Mesothelial cell of epicardium (in vitro differentiated cells): ENCODE results near the gene DNM1. TPM values are rescaled to one million over a fixed set of nuclear protein-coding genes. Genes with fewer than 3 reads are reported as not detected.

Experiments
- DNase-seq, 2 experiments: peaks; one replicate each; pipeline ENCODE4 v3.0.0; 2021; ENCODE audit warnings: low spot score in 2 of 2; ENCODE audit not compliant: unreplicated experiment in 2 of 2
- H3K27ac Mint-ChIP-seq: 2 replicates; pipeline ENCODE4 v1.8.0; 2021; ENCODE audit warnings: mixed read lengths
- H3K27me3 Mint-ChIP-seq: 2 replicates; pipeline ENCODE4 v1.8.0; 2021; ENCODE audit warnings: low read depth, mixed read lengths
- H3K36me3 Mint-ChIP-seq: 2 replicates; pipeline ENCODE4 v1.8.0; 2021; ENCODE audit warnings: mixed read lengths
- H3K4me1 Mint-ChIP-seq: 2 replicates; pipeline ENCODE4 v1.8.0; 2021; ENCODE audit warnings: mixed read lengths
- H3K4me3 Mint-ChIP-seq: 2 replicates; pipeline ENCODE4 v1.8.0; 2021; ENCODE audit warnings: mild to moderate bottlenecking, moderate library complexity, mixed read lengths
- H3K9me3 Mint-ChIP-seq: 2 replicates; pipeline ENCODE4 v1.8.0; 2021; ENCODE audit warnings: mixed read lengths
- total RNA-seq: library from RNA; stranded (reverse); gene quantifications from 3 replicates; pipeline ENCODE4 v1.2.1, GENCODE V29; 2021
- TF ChIP-seq, protein P1 (sequence below): fragments of 200-600 bp; sonication (generic); IDR thresholded peaks from one replicate; pipeline ENCODE4 v1.5.0; 2021; ENCODE audit warnings: antibody characterized with exemption; ENCODE audit not compliant: unreplicated experiment

The DNM1 gene
- total RNA-seq, 1 donor from 2014 or later = 98.6 TPM

GRCh38 chr9:128193469-128194096 is 9.6 kb upstream of the DNM1 start:
- Mint-ChIP-seq H3K36me3 (peaks cover 5% of the 10 kb centered on the region), H3K4me3 (no peak overlapping the region), H3K27me3 (no peaks in the 10 kb centered on the region), H3K27ac (no peak overlapping the region), H3K9me3 (no peaks in the 10 kb centered on the region), H3K4me1 (peaks cover 13% of the 10 kb centered on the region)
- DNase-seq = no peak
- TF ChIP-seq, protein P1, sequence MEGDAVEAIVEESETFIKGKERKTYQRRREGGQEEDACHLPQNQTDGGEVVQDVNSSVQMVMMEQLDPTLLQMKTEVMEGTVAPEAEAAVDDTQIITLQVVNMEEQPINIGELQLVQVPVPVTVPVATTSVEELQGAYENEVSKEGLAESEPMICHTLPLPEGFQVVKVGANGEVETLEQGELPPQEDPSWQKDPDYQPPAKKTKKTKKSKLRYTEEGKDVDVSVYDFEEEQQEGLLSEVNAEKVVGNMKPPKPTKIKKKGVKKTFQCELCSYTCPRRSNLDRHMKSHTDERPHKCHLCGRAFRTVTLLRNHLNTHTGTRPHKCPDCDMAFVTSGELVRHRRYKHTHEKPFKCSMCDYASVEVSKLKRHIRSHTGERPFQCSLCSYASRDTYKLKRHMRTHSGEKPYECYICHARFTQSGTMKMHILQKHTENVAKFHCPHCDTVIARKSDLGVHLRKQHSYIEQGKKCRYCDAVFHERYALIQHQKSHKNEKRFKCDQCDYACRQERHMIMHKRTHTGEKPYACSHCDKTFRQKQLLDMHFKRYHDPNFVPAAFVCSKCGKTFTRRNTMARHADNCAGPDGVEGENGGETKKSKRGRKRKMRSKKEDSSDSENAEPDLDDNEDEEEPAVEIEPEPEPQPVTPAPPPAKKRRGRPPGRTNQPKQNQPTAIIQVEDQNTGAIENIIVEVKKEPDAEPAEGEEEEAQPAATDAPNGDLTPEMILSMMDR = no peak

- TF ChIP-seq, protein P1 = no peak
- Mint-ChIP-seq H3K4me3 (no peak overlapping the region), H3K27me3 (peaks cover 8% of the 10 kb centered on the region), H3K36me3 (no peaks in the 10 kb centered on the region), H3K27ac (no peak overlapping the region), H3K9me3 (no peaks in the 10 kb centered on the region), H3K4me1 (peaks cover 12% of the 10 kb centered on the region)
- no peak for DNase-seq
Observed at GRCh38 chr9:128201441-128202369, 1.5 kb upstream of the DNM1 start.

GRCh38 chr9:128202648-128203023 is 543 bp upstream of the DNM1 start:
- H3K4me1 Mint-ChIP-seq = peaks cover 12% of the 10 kb centered on the region
- H3K36me3 Mint-ChIP-seq = no peaks in the 10 kb centered on the region
- H3K27me3 Mint-ChIP-seq = peaks cover 8% of the 10 kb centered on the region
- no peak for DNase-seq
- H3K9me3 Mint-ChIP-seq = no peaks in the 10 kb centered on the region
- TF ChIP-seq, protein P1 = no peak
- H3K4me3 Mint-ChIP-seq = peak overlapping the region; percentile 68
- no peak overlapping the region for H3K27ac Mint-ChIP-seq

GRCh38 chr9:128203707-128204551 is 750 bp downstream of the DNM1 start:
- TF ChIP-seq, protein P1 = no peak
- peak in 1 of 2 experiments; percentile 53 for DNase-seq
- peak overlapping the region; percentile 78 for H3K4me3 Mint-ChIP-seq
- no peaks in the 10 kb centered on the region for H3K9me3 Mint-ChIP-seq
- H3K36me3 Mint-ChIP-seq = no peaks in the 10 kb centered on the region
- peaks cover 8% of the 10 kb centered on the region for H3K27me3 Mint-ChIP-seq
- H3K4me1 Mint-ChIP-seq = peaks cover 12% of the 10 kb centered on the region
- H3K27ac Mint-ChIP-seq = peak overlapping the region; percentile 56

DNA sequence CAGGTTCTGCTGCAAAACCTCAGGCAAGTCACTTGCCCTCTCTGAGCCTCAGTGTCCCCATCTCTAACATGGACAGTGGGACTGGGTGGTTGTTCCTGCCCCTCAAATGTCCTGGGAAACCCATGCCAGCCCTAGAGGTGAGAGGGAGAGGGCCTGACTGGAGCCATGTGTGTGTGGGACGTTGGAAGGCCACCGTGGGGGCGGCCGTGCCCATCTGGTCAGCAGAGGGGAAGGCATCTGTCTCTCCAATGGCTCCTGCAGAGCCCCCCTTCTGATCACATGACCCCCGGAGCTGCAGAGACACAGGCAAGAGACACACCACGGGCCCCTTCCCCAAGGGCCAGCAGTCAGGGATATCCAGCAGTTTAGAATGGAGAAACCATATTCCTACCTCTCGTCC is 1.7 kb downstream of the DNM1 start:
- no peaks in the 10 kb centered on the region for H3K36me3 Mint-ChIP-seq
- TF ChIP-seq, protein P1 = no peak
- DNase-seq = no peak
- H3K9me3 Mint-ChIP-seq = no peaks in the 10 kb centered on the region
- peaks cover 8% of the 10 kb centered on the region for H3K27me3 Mint-ChIP-seq
- H3K4me1 Mint-ChIP-seq = peaks cover 12% of the 10 kb centered on the region
- peak overlapping the region; percentile 78 for H3K4me3 Mint-ChIP-seq
- no peak overlapping the region for H3K27ac Mint-ChIP-seq
